Right hindlimb (tissue), 1 donor: ENCODE data around the gene SCAMP5.

Experiments used
- DNase-seq: peaks from one replicate; pipeline ENCODE4 v3.0.0-alpha.2; 2018

SCAMP5 gene, protein sequence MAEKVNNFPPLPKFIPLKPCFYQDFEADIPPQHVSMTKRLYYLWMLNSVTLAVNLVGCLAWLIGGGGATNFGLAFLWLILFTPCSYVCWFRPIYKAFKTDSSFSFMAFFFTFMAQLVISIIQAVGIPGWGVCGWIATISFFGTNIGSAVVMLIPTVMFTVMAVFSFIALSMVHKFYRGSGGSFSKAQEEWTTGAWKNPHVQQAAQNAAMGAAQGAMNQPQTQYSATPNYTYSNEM

DNA sequence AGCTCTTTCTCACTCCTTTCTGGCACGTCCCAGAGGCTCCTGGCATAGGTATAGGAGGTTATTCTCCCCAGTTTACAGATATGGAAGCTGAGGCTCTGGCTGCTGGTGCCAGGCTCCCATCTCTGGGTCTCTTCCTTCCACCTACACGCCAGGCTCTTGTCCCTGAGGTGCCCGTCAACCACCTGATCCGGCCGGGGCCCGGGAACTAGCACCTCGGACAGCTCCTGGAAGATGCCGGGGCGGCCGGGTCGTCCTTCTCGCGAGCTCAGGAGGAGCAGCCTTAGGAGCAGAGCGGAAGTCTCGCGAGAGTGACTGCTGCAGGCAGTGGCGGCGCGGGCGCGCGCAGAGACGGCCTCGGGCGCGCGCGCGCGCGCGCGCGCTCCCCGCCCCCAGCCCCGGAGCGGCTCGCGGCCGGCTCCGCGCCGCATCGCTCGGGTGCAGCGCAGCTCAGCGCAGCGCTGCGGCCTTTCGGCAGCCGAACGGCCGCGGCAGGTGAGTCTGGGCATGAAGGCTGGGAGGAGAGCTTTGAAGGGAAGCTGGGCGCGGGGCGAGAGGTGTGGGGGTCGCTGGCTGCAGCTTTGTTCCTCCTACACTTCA lies at the start of gene SCAMP5:
SCAMP5 (plus strand) TSS at position 382 of the 597 bp plus-strand sequence. CDS start 16,277 bp downstream, outside the sequence.
- DNase-seq: peak; percentile 94

DNA sequence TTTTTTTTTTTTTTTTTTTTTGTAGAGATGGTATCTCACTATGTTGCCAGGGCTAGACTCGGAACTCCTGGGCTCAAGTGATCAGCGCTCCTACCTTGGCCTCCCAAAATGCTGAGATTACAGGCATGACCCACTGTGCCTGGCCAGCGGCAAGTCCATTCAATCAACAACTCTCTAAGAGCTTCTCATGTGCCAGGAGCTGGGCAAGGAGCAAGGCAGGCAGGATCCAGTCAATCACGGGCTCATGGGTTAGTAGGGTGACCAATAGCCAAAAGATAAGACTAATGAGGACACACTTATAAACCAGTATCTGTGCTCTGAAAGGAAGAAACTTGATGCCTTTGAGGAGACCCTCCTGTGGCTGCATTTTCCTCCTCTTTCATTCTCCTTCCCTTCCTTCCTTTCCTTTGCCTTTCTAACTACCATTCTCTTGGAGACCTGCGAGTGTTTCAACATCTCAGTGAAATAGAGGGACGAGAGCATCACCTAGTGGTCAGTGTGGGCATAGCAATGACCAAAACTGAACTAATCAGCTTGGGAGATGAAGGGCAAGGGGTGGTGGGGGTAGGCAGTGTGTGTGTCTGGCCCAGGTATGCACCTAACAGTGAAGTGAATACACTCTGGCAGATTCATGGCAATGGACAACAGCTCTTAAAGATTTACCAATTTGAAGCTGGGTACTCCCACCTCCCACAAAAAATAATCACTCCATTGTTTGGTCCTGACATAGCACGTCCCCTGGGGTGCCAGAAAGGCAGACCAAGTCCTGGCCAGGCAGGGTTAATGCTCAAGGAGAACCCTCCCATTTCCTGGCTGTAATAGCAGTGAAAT lies 45.1 kb upstream of the SCAMP5 start:
- DNase-seq: peak; percentile 76

DNA sequence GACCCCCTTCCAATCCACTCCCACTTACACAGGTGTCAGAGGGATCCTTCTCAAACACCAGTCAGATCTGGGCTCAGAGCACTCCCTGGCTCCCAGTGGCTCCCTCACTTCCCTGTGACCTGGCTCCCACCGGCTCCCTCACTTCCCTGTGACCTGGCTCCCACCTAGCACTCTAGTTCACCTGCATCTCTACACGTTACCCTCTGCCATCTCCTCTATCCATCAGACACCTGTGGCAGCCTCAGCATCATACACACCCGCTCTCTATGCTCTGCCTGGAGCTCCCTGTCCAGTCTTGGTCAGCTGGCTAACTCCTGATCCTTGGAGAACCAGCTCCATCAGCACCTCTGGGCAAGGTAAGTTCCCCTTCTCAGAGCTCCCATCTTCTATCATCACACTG lies 44.4 kb upstream of the SCAMP5 start:
- no peak for DNase-seq

DNA sequence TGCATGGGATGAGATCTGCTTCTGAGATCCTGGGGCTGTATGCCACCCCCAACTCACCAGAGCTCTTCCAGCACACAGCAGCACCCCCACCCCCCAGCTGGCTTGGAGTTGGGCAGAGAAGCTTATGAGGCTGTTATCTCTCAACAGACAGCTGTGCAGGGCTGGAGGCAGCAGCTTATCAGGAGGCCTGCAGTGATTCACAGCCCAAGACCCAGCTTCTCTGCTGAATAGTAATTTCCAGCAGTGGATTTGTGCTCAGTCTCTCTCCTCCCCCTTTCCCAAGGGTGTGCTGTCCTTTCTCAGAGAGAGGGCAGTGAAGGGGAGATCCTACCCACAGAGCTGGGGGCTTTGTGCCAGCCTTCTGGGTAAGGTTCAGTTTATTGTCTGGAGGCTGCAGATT lies 40.8 kb upstream of the SCAMP5 start:
- DNase-seq: no peak

DNA sequence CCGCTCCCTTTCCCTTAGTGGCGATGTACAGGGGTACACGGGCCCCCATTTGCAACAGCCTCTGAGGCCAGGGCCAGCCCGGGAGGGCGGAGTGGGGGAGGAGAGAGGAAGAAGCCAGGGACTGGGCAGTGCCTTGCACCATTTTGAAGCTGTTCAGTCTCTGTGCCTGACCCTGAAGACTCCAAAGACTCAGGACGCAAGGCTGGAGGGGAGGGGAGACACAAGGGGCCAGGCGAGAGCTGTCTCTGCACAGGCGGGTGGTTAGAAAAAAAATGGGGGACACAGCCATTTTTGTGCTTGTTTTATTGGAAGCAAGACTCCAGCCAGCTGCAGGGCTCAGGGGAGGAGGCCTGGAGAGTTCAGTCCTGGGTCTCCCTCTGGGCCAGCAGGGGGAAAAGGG lies 40.3 kb upstream of the SCAMP5 start:
- DNase-seq: no peak

DNA sequence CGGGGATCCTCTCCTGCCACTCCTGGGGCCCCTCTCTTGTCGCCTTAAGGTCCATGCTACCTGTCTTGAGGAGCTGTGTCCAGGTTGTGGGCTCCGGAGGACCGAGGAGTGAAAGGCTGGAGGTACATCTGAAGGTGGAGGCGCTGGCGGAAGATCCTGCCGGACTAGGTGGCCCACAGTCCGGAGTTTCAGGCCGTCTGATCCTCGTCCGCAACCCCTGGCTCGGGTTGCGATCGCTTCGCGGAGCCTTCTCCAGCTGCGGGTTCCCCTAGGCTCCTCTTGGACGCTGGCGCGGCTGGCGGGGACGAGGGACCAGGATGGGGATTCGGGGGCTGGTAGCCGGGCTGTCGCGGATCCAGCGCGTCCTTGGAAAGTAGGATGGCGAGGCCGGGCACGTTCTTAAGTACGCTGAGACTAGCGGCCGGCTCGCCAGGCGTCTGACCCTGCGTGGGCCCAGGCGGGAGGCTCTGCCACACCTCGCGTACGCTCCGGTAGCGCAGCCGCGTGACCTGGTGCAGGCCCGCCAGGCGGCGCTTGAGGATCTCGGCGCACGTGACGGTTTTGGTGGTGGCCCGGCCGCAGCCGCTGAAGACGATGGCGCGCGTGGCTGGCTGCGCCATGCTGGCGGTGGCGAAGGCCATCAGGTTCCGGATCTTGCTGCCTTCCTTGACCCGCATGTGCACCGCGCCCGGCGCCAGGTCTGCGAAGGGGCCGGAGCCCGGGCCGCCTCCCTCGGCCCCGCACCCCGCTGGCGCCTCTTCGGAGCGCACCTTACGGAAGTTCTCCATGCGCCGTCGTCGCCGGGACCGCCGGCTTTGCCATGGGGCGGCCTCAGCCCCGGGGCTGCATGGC lies 39.3 kb upstream of the SCAMP5 start:
- peak; percentile 74 for DNase-seq

DNA sequence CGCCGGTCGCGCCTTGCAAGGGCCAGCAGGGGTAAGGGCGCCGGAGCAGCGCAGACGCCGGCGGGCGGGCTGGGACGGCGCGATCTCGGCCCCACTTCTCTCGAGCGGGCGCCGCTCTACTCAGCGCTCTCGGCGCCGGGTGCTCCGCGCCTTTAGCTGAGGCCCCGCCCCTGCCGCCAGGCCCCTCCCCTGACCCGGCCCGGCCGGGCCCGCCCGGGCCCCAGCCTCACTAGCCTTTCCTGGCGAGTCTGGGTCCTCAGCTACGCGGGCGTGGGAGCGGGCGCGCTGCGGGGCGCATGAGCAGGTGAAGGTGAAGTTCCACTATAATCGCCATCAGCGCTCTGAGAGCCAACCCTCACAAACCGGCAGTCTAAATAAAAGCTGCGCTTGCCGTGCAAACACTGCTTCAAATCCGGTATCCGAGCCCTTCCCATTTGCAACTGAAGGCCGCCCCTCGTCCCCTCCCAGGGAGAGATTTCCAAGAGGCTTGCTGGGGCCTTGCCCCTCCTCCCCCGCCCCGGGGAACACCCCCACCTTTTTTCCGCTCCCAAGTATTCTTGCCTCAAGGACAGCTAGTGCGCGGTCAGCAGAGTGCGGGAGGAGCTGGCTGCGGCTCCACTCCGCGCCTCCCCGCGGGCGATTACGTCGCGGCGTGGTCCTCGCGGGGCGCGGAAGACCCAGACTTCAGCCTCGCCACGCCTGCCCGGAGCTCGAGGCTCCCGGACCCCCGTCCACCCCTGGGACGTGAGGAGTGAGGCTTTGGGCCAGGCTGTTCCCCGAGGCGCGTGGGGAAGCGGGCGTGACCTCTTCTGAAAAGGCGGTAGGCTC lies 38.5 kb upstream of the SCAMP5 start, which contains the start of gene RPP25:
RPP25 (minus strand) TSS at position 125 of the 828 bp plus-strand sequence. CDS start 189 bp downstream, outside the sequence.
- peak; percentile 73 for DNase-seq

DNA sequence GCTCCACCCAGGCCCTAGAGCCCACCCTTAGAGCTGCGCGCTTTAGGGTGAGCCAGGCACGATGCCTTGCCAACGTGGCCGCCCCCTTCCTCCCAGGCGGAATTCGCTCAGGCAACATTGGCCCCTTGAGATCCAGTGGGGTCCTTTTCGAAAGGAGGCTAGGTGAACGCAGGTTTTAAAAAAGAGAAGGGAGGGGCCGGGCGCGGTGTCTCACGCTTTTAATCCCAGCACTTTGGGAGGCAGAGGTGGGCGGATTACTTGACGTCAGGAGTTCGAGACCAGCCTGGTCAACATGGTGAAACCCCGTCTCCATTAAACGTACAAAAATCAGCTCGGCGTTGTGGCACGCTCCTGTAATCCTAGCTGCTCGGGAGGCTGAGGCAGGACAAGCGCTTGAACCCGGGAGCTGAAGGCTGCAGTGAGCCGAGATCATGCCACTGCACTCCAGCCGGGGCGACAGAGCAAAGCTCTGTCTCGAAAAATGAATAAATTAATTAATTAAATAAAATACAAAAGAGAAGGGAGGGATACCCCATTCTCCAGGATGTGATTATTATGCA lies 37.8 kb upstream of the SCAMP5 start:
- no peak for DNase-seq

DNA sequence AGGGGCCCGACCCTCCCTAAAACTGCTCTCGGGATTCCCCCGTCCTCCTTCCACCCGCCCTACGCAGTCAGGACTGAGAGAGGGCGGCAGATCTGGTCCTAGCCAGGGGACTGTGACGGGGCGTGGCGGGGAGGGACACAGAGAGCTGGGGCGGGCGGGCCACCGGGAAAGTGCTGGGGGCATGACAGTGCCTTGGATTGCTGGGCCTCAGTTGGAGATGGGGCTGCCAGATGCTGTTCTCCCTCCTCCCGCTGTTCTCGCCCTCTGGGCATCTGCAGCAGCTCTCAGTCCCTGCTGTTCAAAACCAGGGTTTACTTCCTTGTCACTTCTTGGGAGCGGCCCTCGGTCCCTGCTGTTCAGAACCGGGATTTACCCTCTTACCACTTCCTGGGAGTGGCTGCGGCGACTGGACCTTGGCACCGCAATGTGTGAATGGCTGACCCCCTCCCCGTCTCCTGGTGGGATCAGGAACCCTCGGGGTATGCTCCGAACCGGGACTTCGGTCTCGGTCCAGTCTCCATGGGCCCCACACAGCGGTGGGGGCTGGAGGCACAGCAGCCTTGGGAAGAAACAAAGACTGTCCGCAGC lies 36.9 kb upstream of the SCAMP5 start:
- peak; percentile 40 for DNase-seq

DNA sequence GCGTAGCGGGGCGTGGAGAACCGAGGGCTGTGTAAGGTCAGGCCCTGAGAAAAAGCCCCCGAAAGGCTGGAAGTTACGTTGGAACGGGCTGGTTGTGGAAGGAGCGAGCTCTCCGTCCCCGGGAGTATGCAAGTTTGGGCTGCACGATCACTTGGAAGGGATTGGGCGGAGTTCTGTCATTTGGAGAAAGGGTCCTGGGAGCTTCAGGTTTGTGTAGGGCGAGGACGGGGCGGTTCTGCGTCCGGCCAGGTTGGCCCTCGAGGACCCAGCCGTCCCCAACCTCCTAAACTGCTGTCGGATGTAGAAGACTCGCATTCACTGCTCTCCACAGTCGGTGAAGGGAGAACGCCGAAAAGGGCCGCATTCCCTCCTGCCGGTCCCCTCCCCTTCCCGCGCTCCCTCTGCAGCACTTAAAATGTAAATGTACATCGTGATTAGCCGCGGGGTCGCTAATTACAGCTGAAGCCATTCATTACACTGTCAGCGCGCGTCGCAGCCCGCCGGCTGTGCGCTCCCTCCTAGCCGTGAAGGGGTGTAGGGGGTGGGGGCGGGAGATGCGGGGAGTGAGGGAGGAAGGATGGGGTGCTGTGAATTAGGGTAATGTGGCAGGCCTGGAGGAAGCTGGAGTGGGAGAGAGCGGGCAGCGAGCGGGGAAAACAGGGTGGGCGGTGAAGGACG lies 36.3 kb upstream of the SCAMP5 start:
- no peak for DNase-seq

DNA sequence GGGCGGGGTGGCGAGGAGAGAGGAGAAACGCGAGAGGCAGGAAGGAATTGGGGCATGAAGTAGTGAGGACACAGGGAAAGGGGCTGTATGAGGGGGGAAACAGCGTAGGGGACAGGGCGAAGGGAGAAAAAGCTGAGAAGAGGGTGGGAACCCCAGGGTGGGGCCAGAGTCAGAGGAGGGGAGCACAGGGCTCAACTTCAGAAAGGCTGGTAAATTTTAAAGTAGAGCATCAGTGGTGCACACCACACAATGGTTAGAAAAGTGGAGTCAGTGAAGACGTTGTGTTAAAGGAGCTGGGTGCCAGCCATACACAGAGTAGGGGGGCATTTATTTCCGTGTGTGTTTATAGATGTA lies 35.8 kb upstream of the SCAMP5 start:
- DNase-seq: no peak

DNA sequence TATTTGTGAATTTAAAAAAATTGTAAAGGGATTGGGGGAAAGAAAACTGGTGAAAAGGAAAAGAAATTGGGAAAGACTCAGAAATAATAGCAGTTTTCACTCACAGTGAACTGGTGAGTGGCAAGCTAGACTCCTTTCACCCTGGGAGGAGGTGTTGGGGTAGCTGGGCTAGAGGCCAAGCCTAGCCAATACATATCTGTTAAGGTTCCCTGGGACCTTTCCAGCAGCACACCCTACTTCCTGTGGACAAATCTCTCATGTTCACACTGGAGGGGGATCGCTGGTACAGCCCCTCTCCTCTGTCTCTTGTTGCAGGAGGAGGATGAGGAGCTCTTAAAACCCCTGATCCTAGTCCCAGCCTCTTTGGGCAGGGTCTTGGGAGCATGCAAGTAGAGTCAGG lies 35.1 kb upstream of the SCAMP5 start:
- no peak for DNase-seq

DNA sequence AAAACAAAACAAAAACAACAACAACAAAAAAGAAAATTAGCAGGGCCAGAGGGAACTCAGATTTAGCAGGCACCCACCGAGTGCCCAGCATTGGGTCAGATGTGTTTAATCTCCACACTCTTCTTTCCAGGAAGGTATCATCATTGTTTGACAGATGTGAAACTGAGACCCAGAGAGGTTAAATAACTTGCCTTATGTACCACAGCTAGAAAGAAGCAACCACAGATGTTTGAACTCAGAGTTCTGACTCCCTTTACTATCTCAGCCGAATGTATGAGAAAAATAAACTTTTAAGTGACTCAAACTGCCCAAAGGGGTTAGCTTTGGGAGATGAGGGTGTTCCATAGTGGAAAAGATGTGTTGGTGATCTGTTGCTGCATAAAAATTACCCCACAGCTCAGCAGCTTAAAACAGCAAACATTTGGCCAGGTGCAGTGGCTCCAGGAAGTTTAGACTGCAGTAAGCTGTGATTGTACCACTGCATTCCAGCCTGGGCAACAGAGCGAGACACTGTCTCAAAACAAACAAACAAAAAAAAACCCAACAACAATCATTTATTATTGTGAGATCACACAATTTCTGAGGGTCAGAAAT lies 34.3 kb upstream of the SCAMP5 start:
- no peak for DNase-seq

DNA sequence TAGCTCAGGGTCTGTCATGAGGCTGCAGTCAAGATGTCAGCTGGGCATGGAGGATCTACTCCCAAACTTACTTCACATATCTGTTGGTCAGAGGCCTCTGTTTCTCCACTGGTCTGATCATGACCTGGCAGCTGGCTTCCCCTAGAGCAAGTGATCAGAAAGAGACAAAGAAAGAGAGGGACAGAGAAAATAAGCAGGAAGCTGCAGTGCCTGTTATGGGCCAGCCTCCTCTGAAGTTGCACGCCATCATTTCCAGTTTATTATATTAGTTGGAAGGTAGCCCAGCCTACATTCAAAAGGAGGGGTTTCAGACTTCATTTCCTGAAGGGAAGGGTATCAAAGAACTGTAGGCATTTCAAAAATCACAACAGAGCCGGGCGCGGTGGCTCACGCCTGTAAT lies 33.7 kb upstream of the SCAMP5 start:
- DNase-seq: no peak

DNA sequence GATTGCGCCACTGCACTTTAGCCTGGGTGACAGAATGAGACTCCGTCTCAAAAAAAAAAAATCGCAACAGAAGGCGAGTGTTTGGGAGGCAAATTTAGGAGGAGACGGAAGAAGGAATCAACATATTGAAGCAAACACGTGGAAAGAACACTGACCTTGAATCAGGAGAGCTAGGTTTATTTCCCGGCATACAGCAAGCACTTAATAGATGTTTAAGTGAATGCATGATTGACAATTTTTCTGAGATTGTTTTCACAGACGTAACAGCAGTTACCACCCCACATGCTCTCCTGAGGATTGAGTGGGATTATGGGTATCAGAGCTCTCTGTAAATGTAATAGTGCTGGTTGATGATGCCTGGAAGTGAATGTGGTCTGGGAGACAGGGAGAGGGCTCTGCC lies 33.1 kb upstream of the SCAMP5 start:
- DNase-seq: no peak

DNA sequence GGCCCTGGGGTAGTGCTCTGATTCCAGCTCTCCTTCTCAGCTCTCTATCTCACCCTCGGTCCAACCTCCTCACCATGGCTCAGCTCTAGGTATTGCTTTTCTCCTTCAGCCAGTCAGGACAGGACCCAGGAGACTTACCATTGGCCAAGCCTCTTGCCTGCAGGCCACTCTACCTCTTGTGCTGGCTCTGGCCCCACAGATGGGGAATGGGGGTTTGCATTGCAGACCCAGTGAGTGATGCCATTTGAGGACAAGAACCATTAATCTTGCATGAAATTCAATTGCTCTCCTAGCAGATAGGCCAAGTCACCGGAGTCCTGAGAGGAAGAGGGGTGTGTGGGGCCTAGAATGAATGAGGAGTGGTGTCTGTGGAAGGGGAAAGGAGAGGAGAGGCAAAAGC lies 32.7 kb upstream of the SCAMP5 start:
- DNase-seq: no peak

DNA sequence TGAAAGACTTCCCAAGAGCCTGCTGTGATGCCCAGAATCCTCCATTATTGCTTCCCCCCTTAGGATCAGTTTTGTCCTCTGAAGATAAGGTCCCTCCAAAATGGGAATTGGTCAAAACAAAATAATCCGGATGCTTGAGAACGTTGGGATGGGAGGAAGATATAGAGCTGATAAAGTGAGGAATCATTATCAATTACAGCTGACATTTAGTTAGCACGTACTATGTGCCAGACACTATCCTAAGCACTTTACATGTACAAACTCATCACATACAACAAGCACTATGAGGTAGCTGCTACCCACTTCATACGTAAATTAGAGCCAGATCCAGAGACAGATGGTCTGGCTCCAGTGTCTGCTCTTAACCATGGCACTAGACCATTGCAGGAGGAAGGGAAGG lies 32.1 kb upstream of the SCAMP5 start:
- no peak for DNase-seq

DNA sequence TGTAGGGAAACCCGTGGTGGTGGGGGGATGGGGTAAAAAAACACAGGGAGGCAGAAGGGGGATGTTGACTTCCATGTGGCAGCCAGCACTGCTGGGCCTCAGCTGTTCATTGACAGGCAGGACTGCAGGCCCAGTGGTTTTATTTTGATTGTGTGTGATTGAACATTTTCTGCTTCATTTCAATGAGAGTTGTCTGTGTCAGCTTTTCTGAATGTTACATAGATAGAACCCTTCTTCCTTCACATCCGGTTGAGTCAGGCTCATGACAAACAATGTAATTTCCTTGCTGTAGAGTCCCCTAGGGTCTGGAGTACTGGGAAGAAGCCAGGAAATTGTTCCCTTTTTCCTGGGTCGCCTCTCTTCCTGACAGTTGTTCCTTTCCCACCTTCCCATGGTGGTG lies 30.6 kb upstream of the SCAMP5 start:
- no peak for DNase-seq

DNA sequence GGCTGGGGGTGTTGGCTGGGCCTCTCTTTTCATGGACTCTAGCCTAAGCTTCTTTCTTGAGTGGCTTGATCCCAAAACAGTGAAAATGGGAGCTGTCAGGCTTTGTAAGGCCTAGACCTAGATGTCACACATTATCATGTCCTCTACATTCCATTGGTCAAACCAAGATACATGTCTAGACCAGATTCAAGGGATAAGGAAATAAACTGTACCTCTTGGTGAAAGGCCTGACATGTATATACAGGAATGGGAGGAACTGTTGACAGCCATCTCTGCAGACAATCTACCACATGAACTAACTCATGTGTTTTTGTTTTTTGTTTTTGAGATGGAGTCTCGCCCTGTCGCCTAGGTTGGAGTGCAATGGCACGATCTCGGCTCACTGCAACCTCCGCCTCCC lies 27.7 kb upstream of the SCAMP5 start:
- no peak for DNase-seq

DNA sequence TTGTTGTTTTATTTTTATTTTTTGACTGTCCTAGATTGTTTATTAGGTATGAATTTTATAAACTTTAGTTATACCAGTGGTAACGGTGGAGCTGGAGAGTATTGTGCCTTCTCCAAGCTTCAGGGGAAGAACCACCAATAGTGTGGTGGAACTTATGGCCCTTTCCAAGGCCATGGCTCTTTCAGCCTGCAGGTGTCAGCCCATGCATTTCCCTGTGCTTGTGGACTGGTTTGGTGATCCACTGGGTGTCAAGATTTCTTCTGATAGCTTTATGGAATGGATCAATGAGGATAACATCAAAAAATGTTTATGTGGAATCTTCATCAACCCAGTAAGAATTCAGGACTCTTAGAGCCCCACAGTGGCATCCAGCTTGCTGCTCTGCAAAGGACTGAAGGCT lies 19.2 kb upstream of the SCAMP5 start:
- DNase-seq: no peak
